IPS-NIHi11 (cell line): ENCODE results near the gene OR6K6.

ENCODE experiments used
- DNase-seq: peaks from one replicate; pipeline ENCODE4 v3.0.0; 2012; ENCODE audit warnings: mixed read lengths, low spot score

The OR6K6 gene

DNA sequence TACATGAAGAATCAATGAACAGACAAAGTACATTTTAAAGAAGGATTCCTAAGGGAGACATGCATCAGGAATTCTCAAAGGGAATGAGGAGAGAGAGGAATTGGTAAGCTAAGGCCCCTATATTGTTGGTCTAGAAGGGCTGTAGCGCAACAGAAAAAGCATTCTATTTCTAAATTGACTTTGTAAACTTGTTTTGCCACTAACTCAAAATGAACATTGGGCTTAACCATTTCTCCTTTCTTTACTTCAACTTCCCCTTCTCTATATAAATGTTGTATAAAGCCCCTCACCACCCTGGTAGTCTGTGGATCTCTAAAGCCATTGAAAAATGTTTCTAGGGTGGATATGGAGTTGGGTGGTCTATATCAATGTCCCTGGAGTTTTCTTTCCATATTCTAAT is 46.9 kb downstream of the OR6K6 start:
- no peak for DNase-seq

DNA sequence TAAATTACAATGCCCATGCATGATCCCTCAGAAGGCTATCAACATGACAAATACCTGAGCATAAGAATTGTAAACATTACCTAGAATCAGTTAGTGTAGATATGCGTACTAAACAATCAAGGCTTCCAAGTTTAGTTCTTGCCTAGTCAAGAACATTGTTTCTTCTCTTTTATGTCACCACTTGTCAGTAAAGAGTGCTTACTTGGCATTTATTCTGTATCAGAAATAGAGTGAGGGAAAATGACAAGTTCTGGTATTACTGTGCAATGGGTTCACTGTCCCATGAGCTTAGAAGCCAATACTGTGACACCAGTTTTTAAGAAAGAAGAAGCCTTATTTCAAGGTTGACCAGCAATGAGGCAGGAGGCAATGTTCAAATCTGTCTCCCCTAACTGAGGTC is 49.2 kb downstream of the OR6K6 start:
- DNase-seq, result no peak
